Measurements from ENCODE around the gene NR1H3.

DNA sequence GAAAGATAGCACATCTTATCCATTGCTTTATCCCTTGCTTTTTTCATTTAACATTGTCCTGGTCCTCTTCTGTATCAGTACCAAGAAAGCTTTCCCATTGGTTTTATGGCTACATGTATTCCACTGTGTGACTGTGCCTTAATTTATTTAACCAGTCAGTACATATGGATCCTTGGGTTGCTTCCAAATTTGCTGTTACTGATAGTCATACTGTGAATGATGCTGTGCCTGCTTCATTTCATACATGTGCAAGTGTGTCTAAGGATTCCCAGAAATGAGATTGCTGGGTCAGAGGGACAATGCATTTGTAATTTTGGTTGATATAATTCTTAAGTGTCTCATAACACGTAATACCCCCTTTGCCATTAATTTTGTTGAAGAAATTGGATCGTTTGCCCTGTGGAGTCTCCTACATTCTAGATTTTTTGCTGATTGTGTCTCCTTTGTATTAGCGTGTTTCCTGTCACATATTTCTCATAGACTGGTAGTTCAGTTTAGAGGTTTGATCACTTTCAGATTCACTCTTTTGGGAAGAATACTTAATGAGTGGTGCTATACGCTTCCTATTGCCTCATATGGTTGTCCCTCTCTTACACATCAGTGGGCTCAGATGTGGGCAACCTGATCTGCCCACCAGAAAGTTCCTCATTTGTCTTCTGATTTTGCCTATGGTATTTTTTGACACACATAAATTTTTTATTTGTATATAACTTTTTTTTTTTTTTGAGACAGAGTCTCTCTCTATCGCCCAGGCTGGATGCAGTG, 59.5 kb downstream of the NR1H3 start:
- no peak for TF ChIP-seq RAD21 (IDR thresholded peaks at IDR 0.05)
- TF ChIP-seq, protein P1, sequence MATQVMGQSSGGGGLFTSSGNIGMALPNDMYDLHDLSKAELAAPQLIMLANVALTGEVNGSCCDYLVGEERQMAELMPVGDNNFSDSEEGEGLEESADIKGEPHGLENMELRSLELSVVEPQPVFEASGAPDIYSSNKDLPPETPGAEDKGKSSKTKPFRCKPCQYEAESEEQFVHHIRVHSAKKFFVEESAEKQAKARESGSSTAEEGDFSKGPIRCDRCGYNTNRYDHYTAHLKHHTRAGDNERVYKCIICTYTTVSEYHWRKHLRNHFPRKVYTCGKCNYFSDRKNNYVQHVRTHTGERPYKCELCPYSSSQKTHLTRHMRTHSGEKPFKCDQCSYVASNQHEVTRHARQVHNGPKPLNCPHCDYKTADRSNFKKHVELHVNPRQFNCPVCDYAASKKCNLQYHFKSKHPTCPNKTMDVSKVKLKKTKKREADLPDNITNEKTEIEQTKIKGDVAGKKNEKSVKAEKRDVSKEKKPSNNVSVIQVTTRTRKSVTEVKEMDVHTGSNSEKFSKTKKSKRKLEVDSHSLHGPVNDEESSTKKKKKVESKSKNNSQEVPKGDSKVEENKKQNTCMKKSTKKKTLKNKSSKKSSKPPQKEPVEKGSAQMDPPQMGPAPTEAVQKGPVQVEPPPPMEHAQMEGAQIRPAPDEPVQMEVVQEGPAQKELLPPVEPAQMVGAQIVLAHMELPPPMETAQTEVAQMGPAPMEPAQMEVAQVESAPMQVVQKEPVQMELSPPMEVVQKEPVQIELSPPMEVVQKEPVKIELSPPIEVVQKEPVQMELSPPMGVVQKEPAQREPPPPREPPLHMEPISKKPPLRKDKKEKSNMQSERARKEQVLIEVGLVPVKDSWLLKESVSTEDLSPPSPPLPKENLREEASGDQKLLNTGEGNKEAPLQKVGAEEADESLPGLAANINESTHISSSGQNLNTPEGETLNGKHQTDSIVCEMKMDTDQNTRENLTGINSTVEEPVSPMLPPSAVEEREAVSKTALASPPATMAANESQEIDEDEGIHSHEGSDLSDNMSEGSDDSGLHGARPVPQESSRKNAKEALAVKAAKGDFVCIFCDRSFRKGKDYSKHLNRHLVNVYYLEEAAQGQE (IDR thresholded peaks at IDR 0.05), result no peak
- TF ChIP-seq, protein P2, sequence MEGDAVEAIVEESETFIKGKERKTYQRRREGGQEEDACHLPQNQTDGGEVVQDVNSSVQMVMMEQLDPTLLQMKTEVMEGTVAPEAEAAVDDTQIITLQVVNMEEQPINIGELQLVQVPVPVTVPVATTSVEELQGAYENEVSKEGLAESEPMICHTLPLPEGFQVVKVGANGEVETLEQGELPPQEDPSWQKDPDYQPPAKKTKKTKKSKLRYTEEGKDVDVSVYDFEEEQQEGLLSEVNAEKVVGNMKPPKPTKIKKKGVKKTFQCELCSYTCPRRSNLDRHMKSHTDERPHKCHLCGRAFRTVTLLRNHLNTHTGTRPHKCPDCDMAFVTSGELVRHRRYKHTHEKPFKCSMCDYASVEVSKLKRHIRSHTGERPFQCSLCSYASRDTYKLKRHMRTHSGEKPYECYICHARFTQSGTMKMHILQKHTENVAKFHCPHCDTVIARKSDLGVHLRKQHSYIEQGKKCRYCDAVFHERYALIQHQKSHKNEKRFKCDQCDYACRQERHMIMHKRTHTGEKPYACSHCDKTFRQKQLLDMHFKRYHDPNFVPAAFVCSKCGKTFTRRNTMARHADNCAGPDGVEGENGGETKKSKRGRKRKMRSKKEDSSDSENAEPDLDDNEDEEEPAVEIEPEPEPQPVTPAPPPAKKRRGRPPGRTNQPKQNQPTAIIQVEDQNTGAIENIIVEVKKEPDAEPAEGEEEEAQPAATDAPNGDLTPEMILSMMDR (IDR thresholded peaks at IDR 0.05; ENCODE audit: low read depth, low read length, missing input control), result no peak
- TF ChIP-seq, protein P3, sequence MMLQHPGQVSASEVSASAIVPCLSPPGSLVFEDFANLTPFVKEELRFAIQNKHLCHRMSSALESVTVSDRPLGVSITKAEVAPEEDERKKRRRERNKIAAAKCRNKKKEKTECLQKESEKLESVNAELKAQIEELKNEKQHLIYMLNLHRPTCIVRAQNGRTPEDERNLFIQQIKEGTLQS (IDR thresholded peaks at IDR 0.05), result no peak
- no peak for TF ChIP-seq TAF1 (conservative IDR thresholded peaks at IDR 0.05)
- no peak for TF ChIP-seq YY1 (IDR thresholded peaks at IDR 0.05)
- TF ChIP-seq, protein P4, sequence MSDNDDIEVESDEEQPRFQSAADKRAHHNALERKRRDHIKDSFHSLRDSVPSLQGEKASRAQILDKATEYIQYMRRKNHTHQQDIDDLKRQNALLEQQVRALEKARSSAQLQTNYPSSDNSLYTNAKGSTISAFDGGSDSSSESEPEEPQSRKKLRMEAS (IDR thresholded peaks at IDR 0.05), result no peak
- no peak for TF ChIP-seq GABPA (IDR thresholded peaks at IDR 0.05 in 1 of 2, conservative IDR thresholded peaks at IDR 0.05 in 1 of 2)
- TF ChIP-seq EGR1 (IDR thresholded peaks at IDR 0.05; ENCODE audit: low read depth in 2 of 2), result no peak
- TF ChIP-seq, protein P5, sequence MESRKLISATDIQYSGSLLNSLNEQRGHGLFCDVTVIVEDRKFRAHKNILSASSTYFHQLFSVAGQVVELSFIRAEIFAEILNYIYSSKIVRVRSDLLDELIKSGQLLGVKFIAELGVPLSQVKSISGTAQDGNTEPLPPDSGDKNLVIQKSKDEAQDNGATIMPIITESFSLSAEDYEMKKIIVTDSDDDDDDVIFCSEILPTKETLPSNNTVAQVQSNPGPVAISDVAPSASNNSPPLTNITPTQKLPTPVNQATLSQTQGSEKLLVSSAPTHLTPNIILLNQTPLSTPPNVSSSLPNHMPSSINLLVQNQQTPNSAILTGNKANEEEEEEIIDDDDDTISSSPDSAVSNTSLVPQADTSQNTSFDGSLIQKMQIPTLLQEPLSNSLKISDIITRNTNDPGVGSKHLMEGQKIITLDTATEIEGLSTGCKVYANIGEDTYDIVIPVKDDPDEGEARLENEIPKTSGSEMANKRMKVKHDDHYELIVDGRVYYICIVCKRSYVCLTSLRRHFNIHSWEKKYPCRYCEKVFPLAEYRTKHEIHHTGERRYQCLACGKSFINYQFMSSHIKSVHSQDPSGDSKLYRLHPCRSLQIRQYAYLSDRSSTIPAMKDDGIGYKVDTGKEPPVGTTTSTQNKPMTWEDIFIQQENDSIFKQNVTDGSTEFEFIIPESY (IDR thresholded peaks at IDR 0.05), result no peak
- no peak for TF ChIP-seq SP1 (IDR thresholded peaks at IDR 0.05)

Data from liver (tissue), 3 donors.